Hepatocyte (in vitro differentiated cells): ENCODE results near the gene CCDC117. TPM values are rescaled to one million over a fixed set of nuclear protein-coding genes. Genes with fewer than 3 reads are reported as not detected.

Experiments used
- DNase-seq: peaks from one replicate; pipeline ENCODE4 v3.0.0-alpha.2; 2016; ENCODE audit warnings: low spot score
- H2AFZ ChIP-seq: fragments of 200-600 bp; sonication (generic); 2 replicates; pipeline ENCODE4 v1.6.0; 2016; ENCODE audit warnings: antibody characterized with exemption, mild to moderate bottlenecking
- H3K27ac ChIP-seq: fragments of 200-600 bp; sonication (generic); 2 replicates; pipeline ENCODE4 v1.5.1; 2016; ENCODE audit warnings: mild to moderate bottlenecking
- H3K27me3 ChIP-seq: fragments of 200-600 bp; sonication (generic); 2 replicates; pipeline ENCODE4 v1.6.1; 2016
- H3K36me3 ChIP-seq: fragments of 200-600 bp; sonication (generic); replicated peaks from 2 replicates; pipeline ENCODE4 v1.5.1; 2016; ENCODE audit warnings: low read depth; ENCODE audit not compliant: insufficient read depth
- H3K4me1 ChIP-seq: fragments of 200-600 bp; sonication (generic); 2 replicates; pipeline ENCODE4 v1.5.1; 2016; ENCODE audit warnings: mild to moderate bottlenecking, moderate library complexity; ENCODE audit not compliant: insufficient read depth
- H3K4me2 ChIP-seq: fragments of 200-600 bp; sonication (generic); 2 replicates; pipeline ENCODE4 v1.6.0; 2016
- H3K4me3 ChIP-seq: fragments of 200-600 bp; sonication (generic); 2 replicates; pipeline ENCODE4 v1.5.1; 2016; ENCODE audit warnings: mild to moderate bottlenecking
- H3K79me2 ChIP-seq: fragments of 200-600 bp; sonication (generic); 2 replicates; pipeline ENCODE4 v1.6.0; 2017; ENCODE audit warnings: mild to moderate bottlenecking
- H3K9me2 ChIP-seq: fragments of 200-600 bp; sonication (generic); replicated peaks from 2 replicates; pipeline ENCODE4 v1.6.0; 2017; ENCODE audit warnings: mild to moderate bottlenecking; ENCODE audit not compliant: insufficient read depth
- H3K9me3 ChIP-seq: fragments of 200-600 bp; sonication (generic); 2 replicates; pipeline ENCODE4 v1.5.1; 2016; ENCODE audit warnings: low read depth, mild to moderate bottlenecking
- H4K20me1 ChIP-seq: fragments of 200-600 bp; sonication (generic); 2 replicates; pipeline ENCODE4 v1.6.0; 2016; ENCODE audit warnings: mild to moderate bottlenecking; ENCODE audit not compliant: insufficient read depth, poor library complexity, severe bottlenecking
- CTCF ChIP-seq: fragments of 200-600 bp; sonication (generic); IDR thresholded peaks from 2 replicates; pipeline ENCODE4 v1.5.1; 2016; ENCODE audit warnings: antibody characterized with exemption, mild to moderate bottlenecking; ENCODE audit not compliant: poor library complexity
- EZH2 ChIP-seq: fragments of 200-600 bp; sonication (generic); IDR thresholded peaks from 2 replicates; pipeline ENCODE4 v1.6.1; 2016; ENCODE audit warnings: antibody characterized with exemption, mild to moderate bottlenecking, borderline replicate concordance
- EZH2phosphoT487 ChIP-seq: fragments of 200-600 bp; sonication (generic); IDR thresholded peaks from one replicate; pipeline ENCODE4 v1.6.1; 2018; ENCODE audit warnings: antibody characterized with exemption, mild to moderate bottlenecking, low read depth, moderate library complexity; ENCODE audit not compliant: unreplicated experiment, severe bottlenecking
- WGBS: methylation state at CpG from one replicate; pipeline ENCODE4 v1.1.6; 2016; ENCODE audit warnings: low lambda C conversion rate; ENCODE audit errors: missing lambda C conversion rate; 5-methylcytosine and 5-hydroxymethylcytosine counted together
- polyA plus RNA-seq: library from polyadenylated mRNA; unstranded; fragments of >200 nt; fragmentation: Nextera tagmentation; extraction: Ambion mirVana; gene quantifications from 2 replicates; pipeline ENCODE4 v1.2.1, GENCODE V29; 2016
- total RNA-seq: library from RNA; depleted of rRNA; stranded (reverse); fragments of >200 nt; gene quantifications from 2 replicates; pipeline ENCODE4 v1.2.3, GENCODE V29; 2014

The CCDC117 gene
- total and polyA plus RNA-seq, 2 experiments from 2014 or later: 16.5 to 41.7 TPM

- H3K79me2 ChIP-seq: peaks cover 34% of the 10 kb centered on the region
- H3K9me2 ChIP-seq: no peaks in the 10 kb centered on the region
- peaks cover 29% of the 10 kb centered on the region for H4K20me1 ChIP-seq
- no peaks in the 10 kb centered on the region for H3K27me3 ChIP-seq
- WGBS: 83% methylated on average over 3 of the region's 3 CpGs
- no peak overlapping the region for H3K4me3 ChIP-seq
- H3K9me3 ChIP-seq: no peaks in the 10 kb centered on the region
- no peak overlapping the region for H3K27ac ChIP-seq
- peaks cover 8% of the 10 kb centered on the region for H3K36me3 ChIP-seq
- no peak for TF ChIP-seq EZH2phosphoT487
- no peak for TF ChIP-seq CTCF
- no peak for TF ChIP-seq EZH2
- H2AFZ ChIP-seq: no peak overlapping the region
- peaks cover 8% of the 10 kb centered on the region for H3K4me1 ChIP-seq
- no peak for DNase-seq
- no peak overlapping the region for H3K4me2 ChIP-seq
These were observed 19.5 kb downstream of the CCDC117 start for GRCh38 chr22:28791841-28792490.

GRCh38 chr22:28792491-28793383 is 20.2 kb downstream of the CCDC117 start:
- H3K9me2 ChIP-seq: no peaks in the 10 kb centered on the region
- H3K4me2 ChIP-seq: no peak overlapping the region
- no peak overlapping the region for H3K27ac ChIP-seq
- H2AFZ ChIP-seq: no peak overlapping the region
- H3K4me3 ChIP-seq: no peak overlapping the region
- peaks cover 34% of the 10 kb centered on the region for H3K79me2 ChIP-seq
- H3K36me3 ChIP-seq: peaks cover 8% of the 10 kb centered on the region
- H3K27me3 ChIP-seq: no peaks in the 10 kb centered on the region
- peaks cover 14% of the 10 kb centered on the region for H3K4me1 ChIP-seq
- DNase-seq: no peak
- 82% methylated on average over 15 of the region's 15 CpGs for WGBS
- H3K9me3 ChIP-seq: no peaks in the 10 kb centered on the region
- peaks cover 37% of the 10 kb centered on the region for H4K20me1 ChIP-seq
- TF ChIP-seq CTCF: no peak

GRCh38 chr22:28793976-28794584 is 21.6 kb downstream of the CCDC117 start:
- Histone ChIP-seq H3K9me3 (no peaks in the 10 kb centered on the region), H2AFZ (no peak overlapping the region), H3K4me1 (peaks cover 14% of the 10 kb centered on the region), H3K9me2 (no peaks in the 10 kb centered on the region), H3K4me3 (no peak overlapping the region), H3K27ac (peak overlapping the region; percentile 22), H3K36me3 (peaks cover 8% of the 10 kb centered on the region), H3K27me3 (no peaks in the 10 kb centered on the region), H4K20me1 (peaks cover 49% of the 10 kb centered on the region), H3K4me2 (peak overlapping the region; percentile 7), H3K79me2 (peaks cover 43% of the 10 kb centered on the region)
- TF ChIP-seq EZH2: no peak
- TF ChIP-seq CTCF: no peak
- TF ChIP-seq EZH2phosphoT487: no peak
- no peak for DNase-seq
- WGBS: 78% methylated on average over 4 of the region's 4 CpGs
